Common myeloid progenitor, CD34-positive (primary cell): ENCODE data around the gene ZMYND11.

Source experiments
- CTCF ChIA-PET: fragments of 350-600 bp; sonication (Branson Sonifier 250); formaldehyde crosslinking; loops from one replicate; lab custom pipeline; 2021; ENCODE audit warnings: antibody characterized with exemption; lab: Charles Lee
- POLR2A ChIA-PET: fragments of 350-600 bp; sonication (Branson Sonifier 250); formaldehyde crosslinking; loops from one replicate; lab custom pipeline; 2021; ENCODE audit warnings: antibody characterized with exemption; lab: Charles Lee
- DNase-seq, 3 donors: peaks; one replicate each; pipeline versions ENCODE4 v3.0.0 to v3.0.0-alpha.2; 2013
- H3K27ac ChIP-seq, 2 experiments: 1 replicate in 1 of 2; 2 replicates in 1 of 2; pipeline ENCODE4 v1.7.0; 2013; ENCODE audit warnings: inconsistent platforms in 2 of 2, low read length in 2 of 2, mild to moderate bottlenecking in 2 of 2, low read depth in 1 of 2, moderate library complexity in 1 of 2; ENCODE audit not compliant: severe bottlenecking in 2 of 2, insufficient read depth in 1 of 2, poor library complexity in 1 of 2
- H3K27me3 ChIP-seq, 5 experiments: replicated peaks in 2 of 5; 1 replicate in 3 of 5; 2 replicates in 2 of 5; pipeline versions ENCODE4 v1.6.1 to v1.7.0; 2013; ENCODE audit warnings: low read length in 4 of 5, mild to moderate bottlenecking in 2 of 5, moderate library complexity in 2 of 5, inconsistent platforms in 1 of 5; ENCODE audit not compliant: insufficient read depth in 5 of 5, control insufficient read depth in 4 of 5
- H3K36me3 ChIP-seq, 4 experiments: 1 replicate in 2 of 4; 2 replicates in 2 of 4; pipeline versions ENCODE4 v1.6.1 to v1.7.0; 2013; ENCODE audit warnings: low read length in 3 of 4, control low read depth in 1 of 4, mild to moderate bottlenecking in 1 of 4; ENCODE audit not compliant: control insufficient read depth in 4 of 4, insufficient read depth in 4 of 4
- H3K4me1 ChIP-seq, 4 experiments: 1 replicate in 3 of 4; 2 replicates in 1 of 4; pipeline versions ENCODE4 v1.6.1 to v1.7.1; 2013; ENCODE audit warnings: low read length in 3 of 4, mild to moderate bottlenecking in 3 of 4, control low read depth in 1 of 4, inconsistent platforms in 1 of 4, moderate library complexity in 1 of 4; ENCODE audit not compliant: control insufficient read depth in 4 of 4, insufficient read depth in 4 of 4; ENCODE audit errors: control extremely low read depth in 1 of 4
- H3K4me3 ChIP-seq, 7 experiments: 1 replicate in 4 of 7; 2 replicates in 3 of 7; pipeline versions ENCODE4 v1.5.1 to v1.7.0; 2013; ENCODE audit warnings: mild to moderate bottlenecking in 7 of 7, low read length in 6 of 7, moderate library complexity in 6 of 7, inconsistent platforms in 2 of 7, low read depth in 2 of 7, control low read depth in 1 of 7; ENCODE audit not compliant: insufficient read depth in 4 of 7, control insufficient read depth in 1 of 7; ENCODE audit errors: extremely low read depth in 1 of 7
- H3K9me3 ChIP-seq, 5 experiments: 1 replicate in 4 of 5; 2 replicates in 1 of 5; pipeline versions ENCODE4 v1.6.1 to v1.7.1; 2013; ENCODE audit warnings: low read length in 4 of 5, mild to moderate bottlenecking in 2 of 5, inconsistent platforms in 1 of 5, low read depth in 1 of 5, moderate library complexity in 1 of 5; ENCODE audit not compliant: control insufficient read depth in 4 of 5, insufficient read depth in 2 of 5; ENCODE audit errors: control extremely low read depth in 1 of 5
- WGBS: methylation state at CpG from one replicate; pipeline ENCODE4 v1.1.5; 2013; ENCODE audit not compliant: insufficient coverage; 5-methylcytosine and 5-hydroxymethylcytosine counted together

ZMYND11 gene

DNA sequence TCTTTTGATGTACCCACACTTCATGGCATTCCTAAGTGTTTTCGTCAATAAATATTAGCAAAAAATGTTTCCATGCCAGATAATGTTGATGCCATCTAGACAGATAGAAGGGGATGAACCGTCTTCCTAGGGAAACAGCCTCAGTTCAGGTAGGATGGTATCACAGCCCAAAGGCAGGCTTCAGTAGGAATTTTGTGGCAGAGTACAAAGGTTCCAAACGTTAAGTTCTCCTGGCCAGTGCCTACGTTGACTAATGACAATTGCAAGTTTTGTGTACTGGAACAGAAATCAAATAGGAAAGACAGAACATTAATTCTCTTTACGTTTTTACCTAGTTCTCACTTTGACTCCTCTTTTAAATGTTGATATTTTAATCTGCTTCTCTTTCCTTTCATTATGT lies 75.0 kb downstream of the ZMYND11 start:
- ChIA-PET POLR2A (no interaction called here), CTCF (no interaction called here)
- 100% methylated on average over 3 of the region's 5 CpGs for WGBS
- no peak overlapping the region for H3K4me3 ChIP-seq
- H3K9me3 ChIP-seq: no peaks in the 10 kb centered on the region
- no peak overlapping the region for H3K27ac ChIP-seq
- DNase-seq: no peak
- H3K27me3 ChIP-seq: no peaks in the 10 kb centered on the region
- H3K4me1 ChIP-seq: no peaks in the 10 kb centered on the region
- peaks cover 0 to 12% (median 2%) of the 10 kb centered on the region in 4 experiments for H3K36me3 ChIP-seq

DNA sequence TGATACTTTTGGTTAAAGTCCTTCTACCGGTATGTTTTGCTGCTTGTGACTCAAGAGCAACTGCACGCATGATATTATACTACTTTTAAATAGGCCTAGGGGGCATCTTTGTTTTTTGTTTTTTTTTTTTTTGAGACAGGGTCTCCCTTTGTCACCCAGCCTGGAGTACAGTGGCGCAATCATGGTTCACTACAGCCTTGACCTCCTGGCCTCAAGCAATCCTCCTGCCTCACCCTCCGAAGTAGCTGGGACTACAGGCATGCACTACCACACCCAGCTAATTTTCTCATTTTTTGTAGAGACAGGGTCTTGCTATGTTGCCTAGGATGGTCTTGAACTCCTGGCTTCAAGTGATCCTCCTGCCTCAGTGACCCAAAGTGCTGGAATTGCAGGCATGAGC lies 80.2 kb downstream of the ZMYND11 start:
- H3K9me3 ChIP-seq: no peaks in the 10 kb centered on the region
- H3K4me1 ChIP-seq: peaks cover under 1 to 11% (median 7%) of the 10 kb centered on the region in 4 experiments
- H3K27me3 ChIP-seq: no peaks in the 10 kb centered on the region
- WGBS: 100% methylated on average over 2 of the region's 4 CpGs
- no peak overlapping the region for H3K4me3 ChIP-seq
- peaks cover 2 to 9% (median 3%) of the 10 kb centered on the region in 4 experiments for H3K36me3 ChIP-seq
- no peak overlapping the region for H3K27ac ChIP-seq
- ChIA-PET CTCF (interaction anchor here (3.5 kb wide), 1 partner anchor 15 kb away, joined by 16 read pairs; no protein-coding TSS in a partner anchor), POLR2A (no interaction called here)
- DNase-seq: no peak

DNA sequence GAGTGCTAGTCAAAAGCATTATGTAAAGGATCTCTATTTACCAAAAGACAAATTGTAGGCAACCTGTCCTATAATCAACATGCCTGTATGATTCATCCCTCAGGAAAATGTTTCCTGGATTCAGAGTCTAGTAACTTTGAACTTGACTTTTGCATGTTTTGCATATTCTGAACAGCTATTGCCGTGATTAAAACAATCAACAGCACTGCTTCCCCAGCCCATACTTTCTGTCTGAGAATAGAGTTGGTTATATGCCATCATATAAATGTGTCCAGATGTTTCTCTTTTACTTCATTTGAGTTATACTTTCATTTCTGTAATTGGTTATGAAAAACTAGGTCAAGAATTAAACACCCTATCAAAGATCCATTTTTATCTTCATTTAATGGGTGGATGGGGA lies 83.5 kb downstream of the ZMYND11 start:
- Histone ChIP-seq H3K4me1 (peaks cover 2 to 15% (median 10%) of the 10 kb centered on the region in 4 experiments), H3K9me3 (no peaks in the 10 kb centered on the region), H3K27ac (no peak overlapping the region), H3K27me3 (no peaks in the 10 kb centered on the region), H3K36me3 (peaks cover 0 to 6% (median 2%) of the 10 kb centered on the region in 4 experiments), H3K4me3 (no peak overlapping the region)
- WGBS: no CpG with 5 or more reads among the region's 1 CpG
- POLR2A ChIA-PET: no interaction called here
- no peak for DNase-seq
- CTCF ChIA-PET: interaction anchor here (1.7 kb wide), 1 partner anchor 78 kb away, joined by 3 read pairs; no protein-coding TSS in a partner anchor

DNA sequence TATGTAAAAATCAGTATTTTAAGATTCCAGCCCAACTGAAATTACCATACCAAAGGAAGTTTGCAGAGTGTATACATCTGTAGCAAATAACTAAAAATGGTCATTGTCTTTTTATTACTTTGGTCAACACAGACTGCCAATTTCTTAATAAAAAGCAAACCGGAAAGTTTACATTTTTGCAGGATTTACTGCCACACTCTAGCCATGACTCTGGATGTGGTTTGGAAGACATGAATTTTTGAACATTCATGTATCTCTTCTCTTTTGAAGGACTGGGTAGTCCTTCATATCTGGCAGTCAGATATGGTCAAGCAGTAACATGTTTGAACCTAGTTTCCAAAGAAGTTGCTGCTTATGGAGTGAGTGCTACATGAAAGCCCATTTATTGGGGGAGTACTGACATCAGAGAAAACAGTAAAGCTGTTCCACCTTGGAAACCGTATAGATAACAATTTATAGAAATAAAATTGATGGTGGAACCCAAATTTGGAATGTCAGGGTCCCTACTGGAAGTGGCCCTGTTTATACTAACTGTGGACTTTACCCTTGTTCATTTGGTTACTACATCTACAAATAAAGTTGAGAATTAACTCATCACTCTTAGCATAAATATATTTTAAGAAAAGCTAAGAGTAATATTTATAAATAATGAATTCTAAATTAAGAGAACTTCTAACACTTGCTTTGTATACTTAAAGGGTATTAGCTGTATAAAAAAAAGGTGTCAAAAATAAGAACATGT lies 84.6 kb downstream of the ZMYND11 start:
- H3K9me3 ChIP-seq: no peaks in the 10 kb centered on the region
- ChIA-PET CTCF (interaction anchor here (1.7 kb wide), 1 partner anchor 79 kb away, joined by 3 read pairs; no protein-coding TSS in a partner anchor), POLR2A (no interaction called here)
- H3K27ac ChIP-seq: no peak overlapping the region
- peaks cover 2 to 15% (median 10%) of the 10 kb centered on the region in 4 experiments for H3K4me1 ChIP-seq
- peak overlapping the region in 1 of 7 experiments; percentile 3 for H3K4me3 ChIP-seq
- H3K27me3 ChIP-seq: no peaks in the 10 kb centered on the region
- WGBS: 100% methylated on average over 1 of the region's 2 CpGs
- peaks cover 2 to 6% (median 3%) of the 10 kb centered on the region in 4 experiments for H3K36me3 ChIP-seq
- no peak for DNase-seq

DNA sequence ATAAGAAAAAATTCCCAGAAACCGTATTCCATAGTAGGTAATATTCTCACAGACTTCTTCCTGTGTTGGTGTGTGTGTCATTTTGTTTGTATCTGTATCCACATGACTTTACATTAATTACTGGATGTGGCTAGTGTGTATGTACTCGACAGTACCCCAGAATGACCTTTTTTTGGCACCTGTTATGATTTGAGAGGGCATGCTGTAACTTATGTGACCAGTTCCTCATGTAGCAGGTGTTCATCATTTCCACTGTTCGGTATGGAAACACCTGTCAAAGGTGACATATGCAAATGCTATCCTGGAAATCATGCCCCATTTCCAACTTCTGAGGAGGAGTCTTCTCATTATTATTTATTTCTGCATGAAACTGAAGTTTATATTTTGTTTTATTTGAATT lies 89.3 kb downstream of the ZMYND11 start:
- Histone ChIP-seq H3K9me3 (no peaks in the 10 kb centered on the region), H3K4me3 (no peak overlapping the region), H3K27me3 (no peaks in the 10 kb centered on the region), H3K4me1 (peaks cover 2 to 13% (median 8%) of the 10 kb centered on the region in 4 experiments), H3K27ac (no peak overlapping the region), H3K36me3 (peaks cover 0 to 3% (median 0%) of the 10 kb centered on the region in 4 experiments)
- 60% methylated on average over 1 of the region's 3 CpGs for WGBS
- POLR2A ChIA-PET: interaction anchor here (0.7 kb wide), 1 partner anchor 12 kb away, joined by 3 read pairs; no protein-coding TSS in a partner anchor
- CTCF ChIA-PET: no interaction called here
- DNase-seq: peak in 2 of 3 donors; percentile 42 to 67

DNA sequence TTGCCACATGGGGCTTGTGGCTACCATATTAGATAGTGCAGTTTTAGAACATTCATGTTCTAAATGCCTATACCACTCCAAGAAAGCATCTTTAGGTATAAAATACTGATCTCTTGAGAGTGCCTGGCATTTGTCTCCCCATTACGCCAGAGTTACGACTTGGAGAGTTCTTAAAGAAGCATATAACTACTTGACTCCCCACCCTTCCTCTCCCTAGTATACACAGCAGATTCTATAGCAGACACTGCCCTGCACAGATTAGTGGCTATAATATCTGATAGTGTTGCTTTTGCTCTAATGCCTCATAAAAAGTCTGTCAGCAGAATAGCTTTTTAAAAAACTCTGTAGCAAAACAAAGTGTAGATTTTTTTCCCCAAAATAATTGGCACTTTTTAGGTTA lies 90.8 kb downstream of the ZMYND11 start:
- CTCF ChIA-PET: no interaction called here
- Histone ChIP-seq H3K4me3 (no peak overlapping the region), H3K4me1 (no peaks in the 10 kb centered on the region), H3K27me3 (no peaks in the 10 kb centered on the region), H3K9me3 (no peaks in the 10 kb centered on the region), H3K36me3 (peaks cover 0 to 3% (median 0%) of the 10 kb centered on the region in 4 experiments), H3K27ac (no peak overlapping the region)
- no CpG with 5 or more reads among the region's 2 CpGs for WGBS
- POLR2A ChIA-PET: no interaction called here
- DNase-seq: no peak

DNA sequence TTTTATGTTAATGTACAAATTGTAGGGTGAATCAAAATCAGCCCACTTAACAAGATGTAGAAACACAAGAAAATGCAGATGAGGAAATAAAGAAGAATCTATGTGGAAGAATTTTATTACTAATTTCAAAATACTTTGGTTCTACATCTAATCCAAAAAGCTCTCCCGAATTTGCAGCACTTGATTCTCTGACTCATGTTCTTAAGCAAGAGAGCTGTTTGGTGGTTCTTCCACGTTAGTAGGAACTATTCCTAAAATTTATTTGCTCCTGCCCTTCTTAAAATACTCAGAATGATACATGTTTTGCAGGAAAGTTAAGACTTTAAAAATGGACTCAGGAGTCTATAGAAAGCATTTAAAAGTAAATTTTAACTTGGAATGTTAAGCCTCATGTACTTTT lies 91.8 kb downstream of the ZMYND11 start:
- H3K4me3 ChIP-seq: no peak overlapping the region
- no peaks in the 10 kb centered on the region for H3K4me1 ChIP-seq
- ChIA-PET POLR2A (no interaction called here), CTCF (no interaction called here)
- no peak overlapping the region for H3K27ac ChIP-seq
- H3K9me3 ChIP-seq: no peaks in the 10 kb centered on the region
- H3K36me3 ChIP-seq: peaks cover 0 to 3% (median 0%) of the 10 kb centered on the region in 4 experiments
- no peak for DNase-seq
- H3K27me3 ChIP-seq: no peaks in the 10 kb centered on the region
- no CpG with 5 or more reads among the region's 2 CpGs for WGBS
